ENCODE results near the gene TFDP1.

Gene TFDP1

DNA sequence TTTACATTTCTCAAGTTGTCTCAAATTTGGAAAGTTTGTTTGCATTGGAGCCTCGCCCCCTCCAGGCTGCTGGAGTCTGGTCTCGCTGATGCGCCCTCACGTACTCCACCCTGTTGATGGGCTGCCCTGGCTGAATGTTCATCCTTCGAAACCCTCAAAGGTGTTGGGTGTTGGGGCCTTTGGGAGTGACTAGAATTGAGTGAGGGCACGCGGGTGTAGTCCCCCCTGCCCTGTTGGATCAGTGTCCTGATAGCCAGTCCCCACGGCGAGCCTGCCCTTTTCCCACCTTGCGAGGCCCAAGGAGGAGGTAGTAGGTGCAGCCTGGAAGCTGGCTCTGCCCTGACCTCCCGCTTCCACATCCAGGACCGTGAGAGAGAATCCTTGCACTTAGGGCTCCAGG, 14.8 kb downstream of the TFDP1 start:
- DNase-seq, result no peak

DNA sequence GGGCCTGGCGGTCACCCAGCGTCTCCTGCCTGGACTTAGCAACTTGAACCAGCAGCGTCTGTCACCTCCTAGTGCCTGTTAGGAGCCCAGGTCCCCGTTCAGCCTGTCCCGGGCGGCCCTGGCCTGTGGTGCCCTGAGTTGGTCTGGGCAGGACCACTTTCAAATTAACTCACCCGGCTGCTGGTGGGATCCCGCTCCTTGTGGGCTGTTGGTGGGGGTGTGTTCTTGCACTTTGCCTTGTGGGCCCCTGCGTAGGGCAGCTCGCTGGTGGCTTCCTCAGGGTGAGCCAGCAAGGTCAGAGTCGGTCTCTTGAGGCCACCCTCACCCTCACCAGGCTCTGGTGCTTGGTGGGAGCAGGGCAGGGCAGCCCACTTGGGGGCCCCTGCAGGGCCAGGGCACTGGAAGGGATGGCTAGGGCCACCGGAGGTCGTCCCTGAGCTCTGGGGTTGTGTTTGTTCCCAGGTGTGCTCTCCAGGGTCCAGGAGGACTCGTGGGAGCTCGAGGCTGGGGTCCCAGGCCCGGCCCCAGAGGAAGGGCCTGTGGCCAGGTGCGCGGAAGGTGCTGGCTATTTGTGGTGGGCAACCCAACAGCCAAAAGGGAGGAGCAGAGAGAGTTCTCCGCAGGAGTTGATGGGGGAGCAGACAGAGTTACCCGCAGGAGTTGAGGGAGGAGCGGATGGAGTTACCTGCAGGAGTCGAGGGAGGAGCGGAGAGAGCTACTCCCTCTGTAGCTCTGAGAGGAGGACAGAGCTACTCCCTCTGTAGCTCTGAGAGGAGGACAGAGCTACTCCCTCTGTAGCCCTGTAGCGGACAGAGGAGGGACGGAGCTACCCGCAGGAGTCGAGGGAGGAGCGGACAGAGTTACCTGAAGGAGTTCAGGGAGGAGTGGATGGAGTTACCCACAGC, 16.9 kb downstream of the TFDP1 start:
- DNase-seq, result no peak

DNA sequence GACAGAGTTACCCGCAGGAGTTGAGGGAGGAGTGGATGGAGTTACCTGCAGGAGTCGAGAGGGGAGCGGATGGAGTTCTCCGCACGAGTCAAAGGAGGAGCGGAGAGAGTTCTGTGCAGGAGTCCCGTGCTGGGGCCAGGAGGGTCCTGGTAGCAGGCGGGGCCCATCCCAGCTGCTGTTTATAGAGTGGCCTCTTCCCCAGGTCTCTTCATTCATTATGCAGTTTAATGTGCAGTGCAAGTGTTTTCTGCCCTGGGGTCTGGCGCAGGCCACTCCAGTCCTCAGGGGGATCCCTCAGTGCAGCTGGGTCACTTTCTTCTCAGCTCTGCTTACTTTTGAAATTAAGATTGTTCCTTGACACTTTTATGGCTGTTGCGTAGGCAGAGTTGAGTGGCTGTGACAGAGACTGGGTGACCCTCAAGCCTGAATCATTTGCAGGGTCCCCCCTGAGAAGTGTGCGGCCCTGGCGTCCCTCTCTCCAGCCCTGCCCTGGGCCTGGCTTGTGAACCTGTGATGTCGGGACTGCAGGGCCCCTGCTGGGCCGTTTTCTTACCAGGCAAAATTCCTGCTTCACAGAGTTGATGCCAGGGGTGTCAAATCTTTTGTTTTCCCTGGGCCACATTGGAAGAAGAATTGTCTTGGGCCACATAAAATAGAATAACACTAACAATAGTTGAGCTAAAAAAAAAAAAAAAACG, 17.9 kb downstream of the TFDP1 start:
- no peak for DNase-seq

DNA sequence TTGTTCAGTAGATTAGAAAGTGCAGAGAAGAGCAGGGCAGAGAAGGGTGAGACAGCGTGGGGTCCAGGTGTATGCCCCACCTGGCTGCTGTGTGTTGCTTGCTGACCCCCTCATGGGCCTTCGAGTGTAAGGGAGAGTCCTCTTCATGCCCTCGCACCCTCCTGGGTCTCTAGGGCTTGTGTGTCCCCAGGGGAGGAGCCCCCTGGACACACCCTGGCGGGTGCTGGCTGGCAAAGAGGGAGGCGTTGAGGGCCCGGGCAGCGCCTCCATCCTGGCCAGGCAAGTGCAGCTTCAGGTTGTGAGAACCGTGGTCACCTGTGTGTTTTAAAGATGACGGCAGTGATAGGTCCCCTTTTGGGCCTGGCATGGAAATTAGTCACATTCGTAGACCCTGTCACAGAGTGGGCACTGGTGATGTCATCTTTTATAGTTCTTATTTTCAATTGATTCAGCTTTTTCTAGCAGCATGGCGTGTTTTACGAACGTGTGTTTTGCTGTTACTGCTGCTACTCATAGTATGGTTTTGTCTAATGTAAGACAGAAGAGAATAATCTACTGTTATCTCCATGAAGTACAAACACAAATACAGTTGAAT, 18.7 kb downstream of the TFDP1 start:
- DNase-seq, result no peak

DNA sequence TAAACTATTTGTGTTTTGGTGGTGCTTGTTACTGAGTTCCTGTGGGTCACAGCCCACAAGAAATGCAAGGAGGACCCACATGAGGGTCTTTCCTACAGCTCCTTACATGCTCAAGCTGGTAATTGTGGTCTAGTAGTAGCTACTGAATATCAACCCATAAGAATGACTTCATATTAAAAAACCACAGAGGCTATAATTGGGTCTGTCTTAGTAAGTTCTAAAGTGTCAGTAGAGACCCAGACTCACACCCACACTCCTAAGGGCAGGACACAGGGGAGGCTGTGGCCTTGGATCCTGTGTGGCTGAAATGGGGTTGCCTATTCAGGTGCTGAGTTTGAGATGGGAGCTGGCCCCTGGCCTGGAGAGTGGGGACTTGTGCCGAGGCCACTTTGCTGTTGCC, 19.6 kb downstream of the TFDP1 start:
- no peak for DNase-seq

DNA sequence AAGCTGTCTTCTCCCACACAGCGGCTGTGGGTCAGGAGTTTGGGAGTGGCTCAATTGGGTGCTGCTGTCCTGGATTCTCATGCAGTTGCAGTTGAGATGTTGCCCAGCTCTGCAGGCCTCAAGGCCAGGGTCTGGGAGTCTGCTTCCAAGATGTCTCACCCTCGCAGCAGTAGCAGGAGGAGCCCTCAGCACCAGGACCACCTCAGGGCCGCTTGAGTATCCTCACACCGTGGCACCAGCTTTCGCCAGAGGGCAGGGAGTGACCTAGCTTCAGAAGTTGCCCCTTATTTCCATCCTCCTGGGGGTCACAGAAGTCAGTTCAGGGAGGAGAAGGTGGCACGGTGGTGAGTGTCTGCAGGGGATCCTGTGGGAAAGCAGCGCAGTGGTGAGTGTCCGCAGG, 20.9 kb downstream of the TFDP1 start:
- no peak for DNase-seq

DNA sequence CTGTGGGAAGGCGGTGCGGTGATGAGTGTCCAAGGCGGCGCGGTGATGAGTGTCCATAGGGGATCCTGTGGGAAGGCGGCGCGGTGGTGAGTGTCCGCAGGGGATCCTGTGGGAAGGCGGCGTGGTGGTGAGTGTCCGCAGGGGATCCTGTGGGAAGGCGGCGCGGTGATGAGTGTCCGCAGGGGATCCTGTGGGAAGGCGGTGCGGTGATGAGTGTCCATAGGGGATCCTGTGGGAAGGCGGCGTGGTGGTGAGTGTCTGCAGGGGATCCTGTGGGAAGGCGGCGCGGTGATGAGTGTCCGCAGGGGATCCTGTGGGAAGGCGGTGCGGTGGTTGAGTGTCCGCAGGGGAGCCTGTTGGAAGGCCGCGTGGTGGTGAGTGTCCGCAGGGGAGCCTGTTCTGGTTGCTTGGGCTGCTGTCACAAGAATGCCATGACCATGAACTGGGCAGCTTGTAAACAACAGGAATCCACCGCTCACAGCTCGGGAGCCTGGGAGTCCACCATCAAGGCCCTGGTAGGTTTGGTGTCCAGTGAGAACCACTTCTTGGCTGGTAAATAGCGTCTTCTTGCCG, 21.4 kb downstream of the TFDP1 start:
- DNase-seq, result no peak

DNA sequence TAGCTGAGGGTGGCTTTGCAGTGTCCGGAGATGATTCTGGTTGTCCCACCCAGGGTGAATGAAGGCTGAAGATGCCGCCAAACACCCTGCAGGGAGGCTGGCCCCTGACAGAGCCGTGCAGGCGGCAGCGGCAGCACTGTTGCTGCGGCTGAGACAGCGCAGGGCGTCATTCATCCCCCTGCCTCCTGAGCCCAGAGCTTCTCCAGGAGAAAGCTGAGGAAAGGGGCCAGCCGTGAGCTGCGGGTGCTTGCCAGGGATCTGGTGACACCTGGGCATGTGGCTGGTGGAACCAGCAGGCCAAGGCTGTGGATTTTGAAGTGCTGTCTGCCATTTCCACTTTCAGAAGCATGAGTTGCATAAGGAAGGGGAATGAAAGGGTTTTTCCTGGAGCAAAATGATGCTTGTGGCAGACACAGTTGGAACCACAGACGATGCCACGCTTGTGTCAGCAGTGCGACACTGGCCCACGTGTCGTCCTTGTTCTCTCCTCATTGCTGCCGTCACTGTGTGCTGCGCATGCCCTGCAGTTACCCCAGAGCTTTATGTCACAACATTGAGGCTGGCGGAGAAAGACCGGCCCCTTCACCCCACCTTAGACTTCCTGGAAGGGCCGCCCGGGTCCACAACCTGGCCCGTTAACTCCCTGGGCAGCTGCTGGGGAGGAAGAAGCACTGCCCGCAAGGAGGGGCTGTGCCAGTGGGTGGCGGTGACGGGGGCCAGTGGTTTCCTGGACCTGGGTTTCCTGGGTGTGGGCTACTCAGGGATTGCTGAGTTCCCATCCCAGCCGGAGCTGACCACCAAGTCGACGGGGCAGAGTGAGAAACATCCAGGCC, 22.7 kb downstream of the TFDP1 start:
- no peak for DNase-seq

DNA sequence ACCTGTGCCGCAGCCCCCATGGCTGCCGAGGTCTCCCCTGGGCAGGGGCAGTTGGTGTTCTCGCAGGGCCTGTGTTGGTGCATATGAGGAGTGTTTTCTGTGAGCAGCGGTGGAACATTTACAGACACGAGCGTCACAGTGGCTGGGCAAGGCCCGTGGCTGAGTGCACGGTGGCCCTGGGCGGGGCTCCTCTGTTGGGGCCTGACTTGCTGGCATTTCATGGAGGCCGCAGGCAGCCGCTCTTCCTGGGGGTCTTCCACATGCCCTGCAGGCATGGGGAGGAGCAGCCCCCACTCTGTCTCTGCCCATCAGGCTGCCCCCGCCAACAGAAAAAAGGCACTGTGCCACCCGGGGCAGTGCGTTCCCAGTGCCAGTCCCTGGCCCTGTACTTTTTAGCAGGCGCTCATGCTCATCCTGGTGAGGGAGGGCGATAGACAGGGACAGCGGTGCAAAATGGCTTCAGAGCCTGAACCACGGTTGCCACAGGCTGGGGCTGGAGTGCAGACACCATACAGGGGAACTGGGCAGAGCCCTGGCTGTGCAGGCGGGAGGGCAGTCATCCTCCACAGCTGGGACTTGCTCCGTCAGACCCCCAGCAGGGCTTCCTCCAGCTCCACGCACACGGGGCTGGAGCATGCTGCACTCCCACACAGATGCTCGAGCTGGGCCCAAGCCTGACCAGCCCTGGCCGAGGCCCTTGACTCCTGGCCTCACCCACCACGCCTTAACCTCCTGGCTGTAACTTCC, 23.5 kb downstream of the TFDP1 start:
- DNase-seq, result no peak

DNA sequence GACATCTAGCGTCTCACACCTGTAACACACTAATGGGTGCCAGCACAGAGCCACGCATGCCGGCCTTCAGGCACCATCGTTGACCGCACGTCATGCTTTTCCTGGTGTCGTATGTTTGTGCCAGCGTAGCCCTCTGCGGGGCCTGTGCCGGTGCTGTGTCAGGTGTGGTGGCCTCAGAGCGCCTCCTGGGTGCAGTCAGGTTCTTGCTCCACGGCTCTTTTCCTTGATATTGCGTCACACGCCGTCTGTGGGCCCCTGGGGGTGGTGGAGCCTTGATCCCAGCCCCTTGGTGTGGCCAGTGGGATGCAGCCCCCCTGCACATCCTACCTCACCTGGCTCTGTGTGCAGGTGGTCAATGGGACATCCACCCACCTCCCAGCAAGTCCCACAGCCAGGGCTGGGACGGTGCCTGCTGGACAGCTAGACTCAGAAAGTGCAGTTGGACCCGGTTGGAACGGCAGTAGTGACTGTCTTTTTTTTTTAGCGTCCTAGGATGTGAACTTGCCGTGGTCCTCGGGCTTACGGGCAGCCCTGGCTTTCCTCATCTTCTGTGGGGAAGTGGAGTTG, 24.5 kb downstream of the TFDP1 start:
- DNase-seq, result no peak

DNA sequence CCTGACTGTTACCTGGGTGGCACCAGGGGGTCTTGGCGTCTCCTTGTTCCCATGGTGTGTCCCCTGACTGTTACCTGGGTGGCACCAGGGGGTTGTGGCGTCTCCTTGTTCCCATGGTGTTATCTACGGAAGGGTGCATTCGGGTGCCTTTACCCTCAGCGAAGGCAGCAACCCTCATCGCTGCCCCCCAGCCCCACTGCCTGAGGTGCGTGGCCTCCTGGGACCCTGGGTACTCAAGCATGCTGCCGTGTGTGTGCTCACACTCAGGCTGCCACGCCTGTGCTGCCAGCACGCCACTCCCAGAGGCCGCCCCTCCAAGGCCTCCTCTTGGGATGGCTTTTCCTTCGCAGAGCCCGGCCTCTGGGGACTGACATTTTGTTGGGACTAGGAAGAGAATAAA, 25.1 kb downstream of the TFDP1 start:
- DNase-seq, result no peak

DNA sequence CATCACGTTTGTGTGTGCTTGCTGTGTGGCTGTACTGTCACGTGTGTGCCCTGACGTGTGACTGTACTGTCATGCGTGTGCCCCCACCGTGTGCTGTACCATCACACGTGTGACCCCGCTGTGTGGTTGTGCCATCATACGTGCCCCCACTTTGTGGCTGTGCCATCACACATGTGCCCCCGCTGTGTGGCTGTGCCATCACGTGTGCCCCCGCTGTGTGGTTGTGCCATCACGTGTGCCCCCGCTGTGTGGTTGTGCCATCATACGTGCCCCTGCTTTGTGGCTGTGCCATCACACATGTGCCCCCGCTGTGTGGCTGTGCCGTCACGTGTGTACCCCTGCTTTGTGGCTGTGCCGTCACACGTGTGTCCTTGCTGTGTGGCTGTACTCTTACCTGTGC, 25.7 kb downstream of the TFDP1 start:
- DNase-seq, result no peak

DNA sequence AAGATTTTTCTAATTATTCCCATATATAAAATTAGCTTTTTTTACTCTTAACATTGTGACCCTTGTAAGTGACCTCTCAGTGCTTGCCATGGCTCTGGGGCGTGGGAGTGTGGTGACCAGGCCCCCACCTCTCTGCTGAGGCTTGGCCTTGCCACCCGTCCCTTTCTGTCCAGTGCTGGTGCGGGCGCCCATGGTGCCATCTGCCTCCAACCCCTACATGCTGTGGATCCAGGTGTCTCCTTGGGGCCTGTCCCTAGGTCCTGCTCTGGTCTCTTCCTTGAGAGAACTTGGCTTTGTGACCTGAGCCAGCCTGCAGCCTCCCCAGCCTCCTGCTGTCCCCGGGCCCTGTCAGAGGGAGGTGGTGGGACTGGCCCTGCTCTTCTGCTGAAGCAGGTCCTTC, 27.4 kb downstream of the TFDP1 start:
- no peak for DNase-seq

DNA sequence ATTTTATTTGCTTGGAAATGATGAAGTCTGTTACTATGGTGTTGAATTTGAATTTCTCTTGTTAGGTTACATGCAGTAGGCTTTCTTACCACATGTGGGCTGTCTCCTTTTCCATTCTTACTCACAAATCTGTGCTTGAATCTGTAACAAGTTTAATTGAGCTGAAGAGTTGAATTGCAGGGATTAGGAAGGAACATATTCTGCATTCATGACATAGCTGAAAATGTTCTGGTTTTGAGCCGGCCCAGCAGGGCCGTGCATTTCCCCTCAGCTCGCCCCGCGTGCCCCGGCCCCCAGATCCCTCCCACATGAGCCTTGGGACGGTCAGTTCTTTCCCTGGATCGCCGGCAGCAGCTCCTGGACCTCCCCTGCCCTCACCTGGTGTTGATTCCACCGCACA, 28.1 kb downstream of the TFDP1 start:
- no peak for DNase-seq

DNA sequence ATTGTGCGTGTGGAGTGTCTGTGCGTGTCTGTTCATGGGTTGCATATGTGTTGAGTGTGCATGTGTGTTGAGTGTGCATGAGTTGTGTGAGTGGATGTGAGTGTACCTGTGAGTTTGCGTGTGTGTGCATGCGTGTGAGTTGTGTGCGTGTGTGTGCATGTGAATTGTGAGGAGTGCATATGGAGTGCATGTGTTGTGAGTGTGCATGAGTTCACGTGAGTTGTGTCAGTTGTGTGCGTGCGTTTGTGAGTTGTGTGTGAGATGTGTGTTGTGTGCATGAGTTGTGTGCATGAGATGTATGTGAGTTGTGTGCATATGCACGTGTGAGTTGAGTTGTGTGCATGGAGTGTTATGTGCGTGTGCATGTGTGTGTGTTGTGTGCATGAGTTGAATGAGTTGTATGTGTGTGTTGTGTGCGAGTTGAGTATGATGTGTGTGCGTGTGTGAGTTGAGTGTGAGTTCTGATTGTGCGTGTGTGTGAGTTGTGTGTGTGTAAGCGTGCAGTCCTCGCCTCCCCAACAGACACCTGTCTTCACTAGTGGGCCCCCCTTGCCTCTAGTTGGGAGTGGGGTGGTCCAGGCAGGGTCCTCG, 29.3 kb downstream of the TFDP1 start:
- no peak for DNase-seq

DNA sequence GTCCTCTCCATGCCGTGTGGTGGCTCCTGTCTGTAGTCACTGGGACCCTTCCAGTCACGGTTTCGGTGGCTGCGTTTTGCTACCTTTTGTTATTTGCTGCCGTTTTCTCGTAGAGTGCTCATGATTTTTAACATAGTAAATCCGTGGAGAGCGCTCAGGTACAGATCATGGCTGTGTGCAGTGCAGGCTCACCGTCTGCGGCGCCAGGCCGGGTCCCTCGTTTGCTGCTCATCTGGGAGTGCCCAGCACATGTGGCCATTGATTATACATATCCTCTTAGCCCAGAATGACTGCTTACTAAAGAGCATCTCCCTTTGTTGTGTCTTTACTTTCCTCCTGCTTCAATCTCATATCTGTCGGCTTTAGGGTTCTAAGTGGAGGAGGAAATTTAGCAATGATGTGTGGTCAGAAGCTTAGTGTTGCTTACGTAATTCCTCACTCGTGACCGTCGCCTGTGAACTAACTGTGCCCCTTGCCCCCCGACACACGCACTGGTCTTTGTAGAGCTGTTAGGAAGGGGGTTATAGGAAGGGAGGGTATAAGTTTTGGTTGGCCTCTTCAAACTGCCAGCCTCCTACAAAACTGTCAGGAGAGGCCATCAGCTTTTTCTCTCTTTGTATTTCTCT, 31.8 kb downstream of the TFDP1 start:
- no peak for DNase-seq

DNA sequence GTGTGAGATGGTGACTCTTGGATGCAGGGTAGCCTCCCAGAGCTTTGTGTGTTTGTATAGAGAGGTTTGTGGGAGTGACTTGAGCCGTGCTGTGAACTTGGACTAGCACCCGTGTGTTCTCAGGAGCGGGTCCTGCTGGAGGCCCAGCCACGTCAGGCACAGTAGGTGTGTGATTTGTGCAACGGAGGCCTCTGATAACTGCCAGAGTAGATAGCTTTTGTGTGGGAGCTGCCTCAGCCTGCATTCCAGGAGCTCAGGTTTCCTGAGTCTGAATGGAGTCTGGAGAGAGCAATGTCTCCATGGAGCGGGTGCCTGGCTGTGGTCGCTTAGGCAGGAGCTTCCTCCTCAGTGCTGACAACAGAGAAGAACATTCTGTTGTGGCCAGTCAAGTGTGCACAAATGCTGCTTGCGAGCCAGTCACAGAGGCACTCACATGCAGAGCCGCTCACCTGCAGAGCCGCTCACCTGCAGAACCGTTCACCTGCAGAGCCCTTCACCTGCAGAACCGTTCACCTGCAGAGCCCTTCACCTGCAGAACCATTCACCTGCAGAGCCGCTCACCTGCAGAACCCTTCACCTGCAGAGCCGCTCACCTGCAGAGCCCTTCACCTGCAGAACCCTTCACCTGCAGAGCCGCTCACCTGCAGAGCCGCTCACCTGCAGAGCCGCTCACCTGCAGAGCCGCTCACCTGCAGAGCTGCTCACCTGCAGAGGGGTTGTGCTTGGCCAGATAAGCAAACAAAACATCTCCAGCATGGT, 32.6 kb downstream of the TFDP1 start:
- DNase-seq, result no peak

DNA sequence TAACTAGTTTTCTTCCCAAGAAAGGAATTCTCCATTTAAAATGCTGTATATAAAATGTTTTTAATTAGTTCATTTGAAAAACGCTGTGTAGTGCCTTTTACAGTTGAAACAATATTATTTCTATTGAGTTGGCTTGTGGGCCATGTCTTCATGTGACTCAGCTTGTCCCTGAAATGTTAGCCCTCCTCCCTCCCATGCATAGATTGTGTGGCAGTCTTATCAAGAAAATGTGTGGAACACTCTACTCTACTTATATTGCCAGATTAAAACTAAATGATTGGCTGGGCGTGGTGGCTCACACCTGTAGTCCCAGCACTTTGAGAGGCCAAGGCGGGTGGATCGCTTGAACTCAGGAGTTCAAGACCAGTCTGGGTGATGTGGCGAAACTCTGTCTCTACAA, 33.4 kb downstream of the TFDP1 start:
- DNase-seq, result no peak

DNA sequence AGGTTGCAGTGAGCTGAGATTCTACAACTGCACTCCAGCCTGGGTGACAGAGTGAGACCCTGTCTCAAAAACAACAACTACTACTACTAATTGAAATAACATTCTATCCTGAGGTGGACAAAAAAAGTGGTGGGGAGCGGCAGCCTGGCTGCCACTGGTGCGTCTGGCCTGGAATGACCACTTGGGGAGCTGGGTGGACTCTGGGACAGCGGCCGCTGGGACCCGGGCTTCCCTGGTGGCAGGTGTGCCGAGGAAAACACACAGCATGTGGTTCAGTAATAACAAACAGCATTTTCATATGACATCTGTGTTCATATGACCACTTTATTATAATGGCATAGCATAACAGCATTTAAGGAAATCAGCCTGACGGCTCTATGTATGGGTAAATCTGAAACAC, 33.9 kb downstream of the TFDP1 start:
- DNase-seq, result no peak

All from NCI-H1092 (cell line).